Measurements from ENCODE around the gene FYN. TPM values are rescaled to one million over a fixed set of nuclear protein-coding genes. Genes with fewer than 3 reads are reported as not detected.

The FYN gene
- total RNA-seq, 1 experiment from 2014 or later: 7.2 TPM

GRCh38 chr6:111700135-111700690, 173.0 kb downstream of the FYN start:
- no peak for TF ChIP-seq CTCF (IDR thresholded peaks at IDR 0.05; ENCODE audit: insufficient read depth in 1 of 2, low read depth in 1 of 2, low read length in 1 of 2, severe bottlenecking in 1 of 2, unreplicated experiment in 1 of 2)
- Mint-ChIP-seq H3K4me3 (ENCODE audit: unreplicated experiment) (no peak overlapping the region), H3K27ac (ENCODE audit: unreplicated experiment) (no peak overlapping the region), H3K36me3 (ENCODE audit: insufficient read depth, unreplicated experiment) (no peaks in the 10 kb centered on the region), H3K9me3 (ENCODE audit: unreplicated experiment) (no peaks in the 10 kb centered on the region), H3K27me3 (ENCODE audit: insufficient read depth, unreplicated experiment) (no peaks in the 10 kb centered on the region), H3K4me1 (ENCODE audit: low read depth, unreplicated experiment) (no peaks in the 10 kb centered on the region)
- Histone ChIP-seq H3K4me3 (ENCODE audit: low read depth, low read length) (no peak overlapping the region), H3K4me1 (no peaks in the 10 kb centered on the region), H3K36me3 (ENCODE audit: control insufficient read depth, insufficient read depth, low read length) (no peaks in the 10 kb centered on the region), H3K9me3 (no peaks in the 10 kb centered on the region), H3K27me3 (replicated peaks; ENCODE audit: control insufficient read depth, insufficient read depth, low read length) (no peaks in the 10 kb centered on the region)
- ChIA-PET CTCF (interaction anchor here (0.6 kb wide), 1 partner anchor 343 kb away, joined by 6 read pairs; no protein-coding TSS in a partner anchor), POLR2A (no interaction called here)
- BruUV-seq (replicated peaks): no TSS peak
- DNase-seq: no peak
- intact Hi-C loops (cut with micrococcal nuclease; ENCODE audit: unreplicated experiment): no loop called here

GRCh38 chr6:111699123-111699522, 174.1 kb downstream of the FYN start:
- no peak for DNase-seq
- Mint-ChIP-seq H3K27me3 (ENCODE audit: insufficient read depth, unreplicated experiment) (no peaks in the 10 kb centered on the region), H3K27ac (ENCODE audit: unreplicated experiment) (no peak overlapping the region), H3K4me1 (ENCODE audit: low read depth, unreplicated experiment) (no peaks in the 10 kb centered on the region), H3K9me3 (ENCODE audit: unreplicated experiment) (no peaks in the 10 kb centered on the region), H3K36me3 (ENCODE audit: insufficient read depth, unreplicated experiment) (no peaks in the 10 kb centered on the region), H3K4me3 (ENCODE audit: unreplicated experiment) (no peak overlapping the region)
- Histone ChIP-seq H3K4me3 (ENCODE audit: low read depth, low read length) (no peak overlapping the region), H3K36me3 (ENCODE audit: control insufficient read depth, insufficient read depth, low read length) (no peaks in the 10 kb centered on the region), H3K4me1 (no peaks in the 10 kb centered on the region), H3K9me3 (no peaks in the 10 kb centered on the region), H3K27me3 (replicated peaks; ENCODE audit: control insufficient read depth, insufficient read depth, low read length) (no peaks in the 10 kb centered on the region)
- intact Hi-C loops (cut with micrococcal nuclease; ENCODE audit: unreplicated experiment): no loop called here
- TF ChIP-seq CTCF (IDR thresholded peaks at IDR 0.05; ENCODE audit: insufficient read depth in 1 of 2, low read depth in 1 of 2, low read length in 1 of 2, severe bottlenecking in 1 of 2, unreplicated experiment in 1 of 2): no peak
- BruUV-seq (replicated peaks): no TSS peak
- ChIA-PET CTCF (no interaction called here), POLR2A (no interaction called here)

- no peak for TF ChIP-seq CTCF (IDR thresholded peaks at IDR 0.05; ENCODE audit: insufficient read depth in 1 of 2, low read depth in 1 of 2, low read length in 1 of 2, severe bottlenecking in 1 of 2, unreplicated experiment in 1 of 2)
- no peak for DNase-seq
- no peaks in the 10 kb centered on the region for H3K36me3 Mint-ChIP-seq (ENCODE audit: insufficient read depth, unreplicated experiment)
- intact Hi-C loops (cut with micrococcal nuclease; ENCODE audit: unreplicated experiment): no loop called here
- Histone ChIP-seq H3K4me3 (ENCODE audit: low read depth, low read length) (no peak overlapping the region), H3K9me3 (no peaks in the 10 kb centered on the region), H3K27me3 (replicated peaks; ENCODE audit: control insufficient read depth, insufficient read depth, low read length) (no peaks in the 10 kb centered on the region), H3K4me1 (peaks cover 13% of the 10 kb centered on the region), H3K36me3 (ENCODE audit: control insufficient read depth, insufficient read depth, low read length) (no peaks in the 10 kb centered on the region)
- POLR2A ChIA-PET: no interaction called here
- BruUV-seq (replicated peaks): no TSS peak
- H3K4me3 Mint-ChIP-seq (ENCODE audit: unreplicated experiment): no peak overlapping the region
- no peaks in the 10 kb centered on the region for H3K27me3 Mint-ChIP-seq (ENCODE audit: insufficient read depth, unreplicated experiment)
- H3K4me1 Mint-ChIP-seq (ENCODE audit: low read depth, unreplicated experiment): peaks cover 14% of the 10 kb centered on the region
- CTCF ChIA-PET: no interaction called here
- H3K27ac Mint-ChIP-seq (ENCODE audit: unreplicated experiment): no peak overlapping the region
- no peaks in the 10 kb centered on the region for H3K9me3 Mint-ChIP-seq (ENCODE audit: unreplicated experiment)
These were observed 176.4 kb downstream of the FYN start for GRCh38 chr6:111696814-111697213.
